ENCODE results near the gene ZFHX3. TPM values are rescaled to one million over a fixed set of nuclear protein-coding genes. Genes with fewer than 3 reads are reported as not detected.

ZFHX3 gene
- total and polyA plus RNA-seq, 2 donors (not counting 3 experiments of a cell fraction or from before 2014, with no cell fraction given): 3.7 to 18.8 TPM

GRCh38 chr16:72743011-72743761 is 304.7 kb downstream of the ZFHX3 start:
- H3K4me3 ChIP-seq (replicated peaks in 1 of 3; ENCODE audit: insufficient read depth in 1 of 3, low read depth in 1 of 3, low read length in 3 of 3): no peak overlapping the region
- ChIA-PET POLR2A (no interaction called here), CTCF (no interaction called here)
- no peak overlapping the region for H2AFZ ChIP-seq (ENCODE audit: low read depth, low read length)
- FAIRE-seq: no peak
- no peaks in the 10 kb centered on the region for H3K4me1 ChIP-seq (ENCODE audit: control insufficient read depth, extremely low read depth, insufficient read depth, low read length)
- no peak overlapping the region for H3K27ac ChIP-seq (ENCODE audit: insufficient read depth, low read depth, low read length)
- no peaks in the 10 kb centered on the region for H4K20me1 ChIP-seq (replicated peaks; ENCODE audit: control insufficient read depth, extremely low read depth, insufficient read depth, low read length)
- no peaks in the 10 kb centered on the region for H3K9me3 ChIP-seq (replicated peaks; ENCODE audit: control insufficient read depth, insufficient read depth, low read length)
- H3K9me1 ChIP-seq (replicated peaks; ENCODE audit: control insufficient read depth, extremely low read depth, insufficient read depth, low read length): no peaks in the 10 kb centered on the region
- intact Hi-C loops (cut with micrococcal nuclease): no loop called here
- TF ChIP-seq, protein P1, sequence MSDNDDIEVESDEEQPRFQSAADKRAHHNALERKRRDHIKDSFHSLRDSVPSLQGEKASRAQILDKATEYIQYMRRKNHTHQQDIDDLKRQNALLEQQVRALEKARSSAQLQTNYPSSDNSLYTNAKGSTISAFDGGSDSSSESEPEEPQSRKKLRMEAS (IDR thresholded peaks at IDR 0.05; ENCODE audit: insufficient read depth, insufficient read length): no peak
- no peak for TF ChIP-seq CTCF (IDR thresholded peaks at IDR 0.05; ENCODE audit: extremely low read depth in 1 of 2, insufficient read depth in 1 of 2, low read depth in 1 of 2, low read length in 2 of 2)
- no peak for TF ChIP-seq JUN (IDR thresholded peaks at IDR 0.05; ENCODE audit: borderline replicate concordance, insufficient read depth, insufficient read length, low read depth)
- no peak for TF ChIP-seq POLR2AphosphoS5 (IDR thresholded peaks at IDR 0.05; ENCODE audit: insufficient read depth, low read depth, low read length)
- no peak for TF ChIP-seq FOS (IDR thresholded peaks at IDR 0.05; ENCODE audit: borderline replicate concordance, insufficient read depth, low read length)
- no peak for TF ChIP-seq MYC (IDR thresholded peaks at IDR 0.05; ENCODE audit: low read depth, low read length)
- TF ChIP-seq GATA2 (IDR thresholded peaks at IDR 0.05; ENCODE audit: insufficient read depth, insufficient read length, low read depth, low read length): no peak
- TF ChIP-seq EZH2 (IDR thresholded peaks at IDR 0.05; ENCODE audit: borderline replicate concordance, low read depth, low read length, severe bottlenecking): no peak
- TF ChIP-seq POLR2A (IDR thresholded peaks at IDR 0.05; ENCODE audit: low read depth, low read length): no peak
- no peaks in the 10 kb centered on the region for H3K79me2 ChIP-seq (ENCODE audit: control insufficient read depth, insufficient read depth, low read length)
- BruUV-seq (replicated peaks): no TSS peak
- no peaks in the 10 kb centered on the region for H3K27me3 ChIP-seq (ENCODE audit: control insufficient read depth in 2 of 2, insufficient read depth in 2 of 2, low read length in 2 of 2)
- H3K36me3 ChIP-seq (ENCODE audit: control insufficient read depth in 2 of 2, extremely low read depth in 1 of 2, insufficient read depth in 2 of 2, low read length in 2 of 2): no peaks in the 10 kb centered on the region
- H3K4me2 ChIP-seq (ENCODE audit: insufficient read depth, low read length): no peak overlapping the region
- no peak for DNase-seq (ENCODE audit: low read depth, low spot score)
- H3K9ac ChIP-seq (replicated peaks; ENCODE audit: extremely low read depth, insufficient read depth, low read length): no peak overlapping the region
- dilution Hi-C loops (cut with MboI; ENCODE audit: extremely low pct_ligation_motif_present, low sequenced_read_pairs): no loop called here

All from endothelial cell of umbilical vein (primary cell).